Renal pelvis (tissue), 4 donors: ENCODE results near the gene RPN2. TPM values are rescaled to one million over a fixed set of nuclear protein-coding genes. Genes with fewer than 3 reads are reported as not detected.

Experiments used
- DNase-seq: peaks from one replicate; pipeline ENCODE4 v3.0.0-alpha.2; 2013
- polyA plus RNA-seq, 3 donors: library from polyadenylated mRNA; unstranded; fragments of 120-200 nt; gene quantifications; one replicate each; pipeline ENCODE4 v1.2.1, GENCODE V29; 2013; ENCODE audit not compliant: insufficient read length in 3 of 3

The RPN2 gene
- polyA plus RNA-seq, 3 donors = 280 to 331 (median 299) TPM

- DNase-seq = no peak
Measured at GRCh38 chr20:37260923-37261322, 81.8 kb downstream of the RPN2 start.

- DNase-seq = no peak
Measured at GRCh38 chr20:37261714-37262113, 82.6 kb downstream of the RPN2 start, which contains the start of gene GHRH. Gene GHRH (minus strand): TSS chr20:37261814. CDS start chr20:37256889, 4,925 bp downstream.

GRCh38 chr20:37262505-37262904 is 83.4 kb downstream of the RPN2 start:
- no peak for DNase-seq

- no peak for DNase-seq
Measured at GRCh38 chr20:37263686-37264085, 84.6 kb downstream of the RPN2 start.

- DNase-seq = no peak
Measured at GRCh38 chr20:37265152-37265551, 86.0 kb downstream of the RPN2 start.

GRCh38 chr20:37266940-37267666 is 88.0 kb downstream of the RPN2 start:
- DNase-seq = no peak

- DNase-seq = no peak
Measured at GRCh38 chr20:37267667-37268313, 88.7 kb downstream of the RPN2 start.

- no peak for DNase-seq
Measured at GRCh38 chr20:37270576-37271420, 91.7 kb downstream of the RPN2 start.

GRCh38 chr20:37271421-37271768 is 92.3 kb downstream of the RPN2 start:
- no peak for DNase-seq

GRCh38 chr20:37273988-37274387 is 94.9 kb downstream of the RPN2 start:
- DNase-seq = no peak

- DNase-seq = no peak
Measured at GRCh38 chr20:37274851-37275524, 95.9 kb downstream of the RPN2 start.

GRCh38 chr20:37276494-37277252 is 97.5 kb downstream of the RPN2 start:
- DNase-seq = peak; percentile 75

GRCh38 chr20:37277253-37277593 is 98.1 kb downstream of the RPN2 start:
- DNase-seq = no peak

GRCh38 chr20:37278966-37279590 is 99.9 kb downstream of the RPN2 start:
- DNase-seq = no peak

- no peak for DNase-seq
Measured at GRCh38 chr20:37279820-37280219, 100.7 kb downstream of the RPN2 start.

- DNase-seq = no peak
Measured at GRCh38 chr20:37280403-37280802, 101.3 kb downstream of the RPN2 start.

GRCh38 chr20:37282556-37282955 is 103.4 kb downstream of the RPN2 start:
- DNase-seq = peak; percentile 42

GRCh38 chr20:37283530-37284195 is 104.5 kb downstream of the RPN2 start:
- no peak for DNase-seq

- no peak for DNase-seq
Measured at GRCh38 chr20:37284691-37285161, 105.6 kb downstream of the RPN2 start.

- no peak for DNase-seq
Measured at GRCh38 chr20:37285664-37286374, 106.7 kb downstream of the RPN2 start.
